NCI-H1436 (cell line): ENCODE measurements around the gene HDDC2.

Source experiments
- DNase-seq: peaks from one replicate; lab custom pipeline; 2025; lab: John Stamatoyannopoulos, UW

Gene HDDC2

GRCh38 chr6:125233202-125233601, 68.6 kb downstream of the HDDC2 start:
- no peak for DNase-seq

DNA sequence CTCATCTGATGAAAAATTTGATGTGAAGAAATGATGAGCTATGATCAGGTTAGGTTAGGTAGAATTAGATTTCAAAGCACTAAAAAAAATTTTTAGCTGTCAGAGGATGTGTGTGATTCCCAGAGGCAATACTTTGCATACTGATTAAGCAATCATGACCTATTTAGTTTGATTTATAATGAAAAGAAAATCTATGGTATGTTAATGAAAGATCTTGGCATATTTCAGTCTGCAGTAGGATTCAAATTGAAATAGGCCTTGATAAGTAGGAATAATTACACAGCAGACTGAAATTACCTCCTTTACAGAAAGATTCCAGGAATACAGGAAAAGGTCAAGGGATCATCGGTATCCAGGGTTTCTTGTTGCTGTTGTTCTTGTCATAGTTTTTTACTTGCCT, 69.3 kb downstream of the HDDC2 start:
- DNase-seq: no peak

- no peak for DNase-seq
These were observed 70.0 kb downstream of the HDDC2 start for GRCh38 chr6:125231574-125232343.

GRCh38 chr6:125231133-125231532, 70.6 kb downstream of the HDDC2 start:
- no peak for DNase-seq

DNA sequence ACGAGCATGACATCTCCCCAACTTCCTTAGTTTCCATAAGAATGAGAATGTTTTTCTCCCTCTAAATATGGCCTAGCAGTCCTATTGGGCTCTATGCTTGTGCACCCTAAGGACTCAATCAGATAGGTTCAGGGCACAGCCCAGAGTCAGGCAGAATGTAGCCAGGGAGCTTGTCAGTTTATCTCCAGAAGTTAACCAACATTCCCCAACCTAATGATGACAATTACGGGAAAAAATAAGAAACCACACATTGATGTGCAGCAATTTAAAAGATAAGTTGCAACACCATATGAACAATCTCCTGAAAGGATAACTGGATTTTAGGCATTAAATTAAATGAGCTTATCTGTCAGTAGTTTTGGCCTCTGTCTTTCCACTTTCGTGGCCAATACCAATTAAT, 71.1 kb downstream of the HDDC2 start:
- DNase-seq: no peak

- DNase-seq: no peak
These were observed 72.7 kb downstream of the HDDC2 start for GRCh38 chr6:125228981-125229479.

- no peak for DNase-seq
These were observed 74.5 kb downstream of the HDDC2 start for GRCh38 chr6:125227244-125227643.
